PC-9 (cell line): Measurements from ENCODE around the gene ARPC1A.
"Not testable (repeated sequence)": the region's sequence is repeated elsewhere in the genome, so short reads cannot be mapped to it uniquely, and the experiment has no call there.

Source experiments
- CTCF ChIP-seq: fragments of 200-600 bp; sonication (generic); conservative IDR thresholded peaks from 2 replicates; pipeline ENCODE4 v1.6.1; 2017; ENCODE audit warnings: mixed run types, antibody characterized with exemption, mild to moderate bottlenecking, moderate library complexity
- EZH2 ChIP-seq: fragments of 200-600 bp; sonication (generic); IDR thresholded peaks from 2 replicates; pipeline ENCODE4 v1.8.0; 2017; ENCODE audit warnings: antibody characterized with exemption, low read depth

DNA sequence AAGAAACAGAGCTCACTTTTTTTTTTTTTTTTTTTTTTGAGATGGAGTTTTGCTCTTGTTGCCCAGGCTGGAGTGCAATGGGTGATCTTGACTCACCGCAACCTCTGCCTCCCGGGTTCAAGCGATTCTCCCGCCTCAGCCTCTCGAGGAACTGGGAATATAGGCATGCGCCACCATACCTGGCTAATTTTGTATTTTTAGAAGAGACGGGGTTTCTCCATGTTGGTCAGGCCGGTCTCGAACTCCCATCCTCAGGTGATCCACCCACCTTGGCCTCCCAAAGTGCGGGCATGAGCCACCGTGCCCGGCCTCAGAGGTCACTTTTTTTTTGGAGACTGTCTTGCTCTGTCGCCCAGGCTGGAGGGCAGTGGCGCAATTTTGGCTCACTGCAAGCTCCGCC lies 32.8 kb downstream of the ARPC1A start:
- TF ChIP-seq CTCF, EZH2: not testable (repeated sequence)
